ENCODE measurements around the gene SLC25A26.

DNA sequence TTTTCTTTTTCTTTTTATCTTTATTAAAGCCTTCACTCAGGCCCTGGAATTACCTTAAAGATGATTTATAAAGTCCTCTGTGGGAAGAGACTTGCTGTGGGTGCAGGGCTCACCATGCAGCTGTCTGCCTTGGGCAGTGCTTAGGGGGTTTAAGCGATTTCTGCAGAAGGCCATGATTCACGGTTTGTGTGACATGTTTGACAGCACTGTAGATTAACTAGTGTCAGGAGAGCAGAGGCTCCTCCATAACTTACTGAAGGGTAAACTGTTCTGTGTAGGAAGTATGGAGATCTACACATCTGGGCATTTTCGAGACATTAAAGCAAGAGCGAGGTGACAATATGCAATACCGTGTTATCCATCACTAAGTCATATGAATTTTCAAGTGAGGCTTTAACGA lies 142.3 kb downstream of the SLC25A26 start:
- TF ChIP-seq, protein P1, sequence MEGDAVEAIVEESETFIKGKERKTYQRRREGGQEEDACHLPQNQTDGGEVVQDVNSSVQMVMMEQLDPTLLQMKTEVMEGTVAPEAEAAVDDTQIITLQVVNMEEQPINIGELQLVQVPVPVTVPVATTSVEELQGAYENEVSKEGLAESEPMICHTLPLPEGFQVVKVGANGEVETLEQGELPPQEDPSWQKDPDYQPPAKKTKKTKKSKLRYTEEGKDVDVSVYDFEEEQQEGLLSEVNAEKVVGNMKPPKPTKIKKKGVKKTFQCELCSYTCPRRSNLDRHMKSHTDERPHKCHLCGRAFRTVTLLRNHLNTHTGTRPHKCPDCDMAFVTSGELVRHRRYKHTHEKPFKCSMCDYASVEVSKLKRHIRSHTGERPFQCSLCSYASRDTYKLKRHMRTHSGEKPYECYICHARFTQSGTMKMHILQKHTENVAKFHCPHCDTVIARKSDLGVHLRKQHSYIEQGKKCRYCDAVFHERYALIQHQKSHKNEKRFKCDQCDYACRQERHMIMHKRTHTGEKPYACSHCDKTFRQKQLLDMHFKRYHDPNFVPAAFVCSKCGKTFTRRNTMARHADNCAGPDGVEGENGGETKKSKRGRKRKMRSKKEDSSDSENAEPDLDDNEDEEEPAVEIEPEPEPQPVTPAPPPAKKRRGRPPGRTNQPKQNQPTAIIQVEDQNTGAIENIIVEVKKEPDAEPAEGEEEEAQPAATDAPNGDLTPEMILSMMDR (IDR thresholded peaks at IDR 0.05) = no peak
- no peak for TF ChIP-seq POLR2AphosphoS5 (IDR thresholded peaks at IDR 0.05; ENCODE audit: low read depth, low read length)
- TF ChIP-seq SIN3A (IDR thresholded peaks at IDR 0.05; ENCODE audit: borderline replicate concordance, insufficient read depth, low read depth, low read length) = no peak
- TF ChIP-seq, protein P2, sequence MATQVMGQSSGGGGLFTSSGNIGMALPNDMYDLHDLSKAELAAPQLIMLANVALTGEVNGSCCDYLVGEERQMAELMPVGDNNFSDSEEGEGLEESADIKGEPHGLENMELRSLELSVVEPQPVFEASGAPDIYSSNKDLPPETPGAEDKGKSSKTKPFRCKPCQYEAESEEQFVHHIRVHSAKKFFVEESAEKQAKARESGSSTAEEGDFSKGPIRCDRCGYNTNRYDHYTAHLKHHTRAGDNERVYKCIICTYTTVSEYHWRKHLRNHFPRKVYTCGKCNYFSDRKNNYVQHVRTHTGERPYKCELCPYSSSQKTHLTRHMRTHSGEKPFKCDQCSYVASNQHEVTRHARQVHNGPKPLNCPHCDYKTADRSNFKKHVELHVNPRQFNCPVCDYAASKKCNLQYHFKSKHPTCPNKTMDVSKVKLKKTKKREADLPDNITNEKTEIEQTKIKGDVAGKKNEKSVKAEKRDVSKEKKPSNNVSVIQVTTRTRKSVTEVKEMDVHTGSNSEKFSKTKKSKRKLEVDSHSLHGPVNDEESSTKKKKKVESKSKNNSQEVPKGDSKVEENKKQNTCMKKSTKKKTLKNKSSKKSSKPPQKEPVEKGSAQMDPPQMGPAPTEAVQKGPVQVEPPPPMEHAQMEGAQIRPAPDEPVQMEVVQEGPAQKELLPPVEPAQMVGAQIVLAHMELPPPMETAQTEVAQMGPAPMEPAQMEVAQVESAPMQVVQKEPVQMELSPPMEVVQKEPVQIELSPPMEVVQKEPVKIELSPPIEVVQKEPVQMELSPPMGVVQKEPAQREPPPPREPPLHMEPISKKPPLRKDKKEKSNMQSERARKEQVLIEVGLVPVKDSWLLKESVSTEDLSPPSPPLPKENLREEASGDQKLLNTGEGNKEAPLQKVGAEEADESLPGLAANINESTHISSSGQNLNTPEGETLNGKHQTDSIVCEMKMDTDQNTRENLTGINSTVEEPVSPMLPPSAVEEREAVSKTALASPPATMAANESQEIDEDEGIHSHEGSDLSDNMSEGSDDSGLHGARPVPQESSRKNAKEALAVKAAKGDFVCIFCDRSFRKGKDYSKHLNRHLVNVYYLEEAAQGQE (IDR thresholded peaks at IDR 0.05; ENCODE audit: insufficient read depth in 1 of 2, low read depth in 2 of 2, low read length in 1 of 2) = no peak
